Activated CD4-positive, alpha-beta T cell treated with anti-CD3 and anti-CD28 coated beads, Interleukin-2, amount 10 ng/mL, durations not matched to agents 24 days and 14 days (primary cell): ENCODE measurements around the gene SORCS2. TPM values are rescaled to one million over a fixed set of nuclear protein-coding genes. Genes with fewer than 3 reads are reported as not detected.

ENCODE experiments used
- DNase-seq: peaks from one replicate; pipeline ENCODE4 v3.0.0; 2022
- H3K27ac Mint-ChIP-seq: one replicate; pipeline ENCODE4 v1.8.0; 2022; ENCODE audit warnings: mild to moderate bottlenecking, mixed read lengths
- H3K27me3 Mint-ChIP-seq: one replicate; pipeline ENCODE4 v1.8.0; 2022; ENCODE audit warnings: mixed read lengths
- H3K36me3 Mint-ChIP-seq: one replicate; pipeline ENCODE4 v1.8.0; 2022; ENCODE audit warnings: low read depth, mild to moderate bottlenecking, mixed read lengths
- H3K4me1 Mint-ChIP-seq: one replicate; pipeline ENCODE4 v1.8.0; 2021; ENCODE audit warnings: mixed read lengths
- H3K4me3 Mint-ChIP-seq: one replicate; pipeline ENCODE4 v1.8.0; 2022; ENCODE audit warnings: mild to moderate bottlenecking, moderate library complexity, mixed read lengths
- H3K9me3 Mint-ChIP-seq: one replicate; pipeline ENCODE4 v1.8.0; 2021; ENCODE audit warnings: mixed read lengths
- intact Hi-C: fragments of 100-400 bp; cut with micrococcal nuclease; formaldehyde crosslinking; loops from one replicate; pipeline ENCODE4 v1.15.1; 2023
- total RNA-seq: library from RNA; stranded (reverse); gene quantifications from 2 replicates; pipeline ENCODE4 v1.2.3, GENCODE V29; 2022

Gene SORCS2
- total RNA-seq, 1 donor from 2014 or later, result not detected

GRCh38 chr4:7185487-7186030 is 6.8 kb upstream of the SORCS2 start:
- Mint-ChIP-seq H3K9me3 (no peaks in the 10 kb centered on the region), H3K27me3 (peaks cover 18% of the 10 kb centered on the region), H3K4me3 (no peak overlapping the region), H3K36me3 (no peaks in the 10 kb centered on the region), H3K27ac (no peak overlapping the region), H3K4me1 (peaks cover 10% of the 10 kb centered on the region)
- DNase-seq, result no peak
- intact Hi-C loops, result no loop called here

GRCh38 chr4:7186031-7186430 is 6.3 kb upstream of the SORCS2 start:
- H3K4me3 Mint-ChIP-seq, result no peak overlapping the region
- H3K9me3 Mint-ChIP-seq, result no peaks in the 10 kb centered on the region
- no peak for DNase-seq
- peaks cover 10% of the 10 kb centered on the region for H3K4me1 Mint-ChIP-seq
- peaks cover 20% of the 10 kb centered on the region for H3K27me3 Mint-ChIP-seq
- intact Hi-C loops, result no loop called here
- no peaks in the 10 kb centered on the region for H3K36me3 Mint-ChIP-seq
- H3K27ac Mint-ChIP-seq, result no peak overlapping the region

GRCh38 chr4:7186516-7187167 is 5.7 kb upstream of the SORCS2 start:
- Mint-ChIP-seq H3K27ac (no peak overlapping the region), H3K4me3 (no peak overlapping the region), H3K36me3 (no peaks in the 10 kb centered on the region), H3K27me3 (peaks cover 22% of the 10 kb centered on the region), H3K4me1 (peaks cover 10% of the 10 kb centered on the region), H3K9me3 (no peaks in the 10 kb centered on the region)
- intact Hi-C loops, result no loop called here
- DNase-seq, result no peak

- H3K27ac Mint-ChIP-seq, result no peak overlapping the region
- H3K4me3 Mint-ChIP-seq, result no peak overlapping the region
- peaks cover 25% of the 10 kb centered on the region for H3K27me3 Mint-ChIP-seq
- H3K36me3 Mint-ChIP-seq, result no peaks in the 10 kb centered on the region
- DNase-seq, result no peak
- no peaks in the 10 kb centered on the region for H3K9me3 Mint-ChIP-seq
- H3K4me1 Mint-ChIP-seq, result peaks cover 10% of the 10 kb centered on the region
- intact Hi-C loops, result no loop called here
Measured at GRCh38 chr4:7187168-7187535, 5.2 kb upstream of the SORCS2 start.

GRCh38 chr4:7187691-7188090 is 4.6 kb upstream of the SORCS2 start:
- no peaks in the 10 kb centered on the region for H3K36me3 Mint-ChIP-seq
- H3K27me3 Mint-ChIP-seq, result peaks cover 25% of the 10 kb centered on the region
- no peak for DNase-seq
- H3K27ac Mint-ChIP-seq, result no peak overlapping the region
- H3K9me3 Mint-ChIP-seq, result no peaks in the 10 kb centered on the region
- peaks cover 9% of the 10 kb centered on the region for H3K4me1 Mint-ChIP-seq
- intact Hi-C loops, result no loop called here
- no peak overlapping the region for H3K4me3 Mint-ChIP-seq

GRCh38 chr4:7189066-7189465 is 3.3 kb upstream of the SORCS2 start:
- H3K4me1 Mint-ChIP-seq, result no peaks in the 10 kb centered on the region
- DNase-seq, result no peak
- intact Hi-C loops, result no loop called here
- no peaks in the 10 kb centered on the region for H3K9me3 Mint-ChIP-seq
- no peak overlapping the region for H3K4me3 Mint-ChIP-seq
- H3K36me3 Mint-ChIP-seq, result no peaks in the 10 kb centered on the region
- H3K27me3 Mint-ChIP-seq, result peaks cover 31% of the 10 kb centered on the region
- no peak overlapping the region for H3K27ac Mint-ChIP-seq

GRCh38 chr4:7189475-7190277 is 2.7 kb upstream of the SORCS2 start:
- Mint-ChIP-seq H3K4me3 (no peak overlapping the region), H3K9me3 (no peaks in the 10 kb centered on the region), H3K27ac (no peak overlapping the region), H3K27me3 (peaks cover 37% of the 10 kb centered on the region), H3K4me1 (no peaks in the 10 kb centered on the region), H3K36me3 (no peaks in the 10 kb centered on the region)
- DNase-seq, result no peak
- intact Hi-C loops, result loop anchor here (5.0 kb wide), 1 partner anchor 528 kb away; no protein-coding TSS in a partner anchor

- intact Hi-C loops, result loop anchor here (5.0 kb wide), 1 partner anchor 527 kb away; no protein-coding TSS in a partner anchor
- H3K27me3 Mint-ChIP-seq, result peaks cover 43% of the 10 kb centered on the region
- DNase-seq, result no peak
- no peaks in the 10 kb centered on the region for H3K9me3 Mint-ChIP-seq
- no peaks in the 10 kb centered on the region for H3K36me3 Mint-ChIP-seq
- H3K27ac Mint-ChIP-seq, result no peak overlapping the region
- no peaks in the 10 kb centered on the region for H3K4me1 Mint-ChIP-seq
- H3K4me3 Mint-ChIP-seq, result no peak overlapping the region
Measured at GRCh38 chr4:7190278-7190594, 2.1 kb upstream of the SORCS2 start.

- Mint-ChIP-seq H3K27ac (no peak overlapping the region), H3K9me3 (no peaks in the 10 kb centered on the region)
- no peak for DNase-seq
Measured at GRCh38 chr4:7190691-7191545, 1.4 kb upstream of the SORCS2 start.

GRCh38 chr4:7191546-7192251 is 639 bp upstream of the SORCS2 start:
- peaks cover 54% of the 10 kb centered on the region for H3K27me3 Mint-ChIP-seq
- intact Hi-C loops, result loop anchor here (5.0 kb wide), 1 partner anchor 526 kb away; no protein-coding TSS in a partner anchor

More at GRCh38 chr4:7190691-7191545, 1.4 kb upstream of the SORCS2 start:
- intact Hi-C loops, result loop anchor here (5.0 kb wide), 1 partner anchor 526 kb away; no protein-coding TSS in a partner anchor
- Mint-ChIP-seq H3K27me3 (peaks cover 47% of the 10 kb centered on the region), H3K4me1 (no peaks in the 10 kb centered on the region), H3K4me3 (no peak overlapping the region), H3K36me3 (no peaks in the 10 kb centered on the region)

GRCh38 chr4:7193030-7193958 is 956 bp downstream of the SORCS2 start:
- no peak for DNase-seq

More at GRCh38 chr4:7191546-7192251, 639 bp upstream of the SORCS2 start:
- Mint-ChIP-seq H3K27ac (no peak overlapping the region), H3K9me3 (no peaks in the 10 kb centered on the region), H3K36me3 (no peaks in the 10 kb centered on the region), H3K4me1 (no peaks in the 10 kb centered on the region), H3K4me3 (peak overlapping the region; percentile 51)
- no peak for DNase-seq

More at GRCh38 chr4:7193030-7193958, 956 bp downstream of the SORCS2 start:
- Mint-ChIP-seq H3K27me3 (peaks cover 51% of the 10 kb centered on the region), H3K36me3 (no peaks in the 10 kb centered on the region), H3K4me1 (no peaks in the 10 kb centered on the region), H3K4me3 (no peak overlapping the region), H3K27ac (no peak overlapping the region), H3K9me3 (no peaks in the 10 kb centered on the region)
- intact Hi-C loops, result loop anchor here (5.0 kb wide), 1 partner anchor 524 kb away; no protein-coding TSS in a partner anchor
